IMR-90 (cell line): Measurements from ENCODE around the gene SIAH2. TPM values are rescaled to one million over a fixed set of nuclear protein-coding genes. Genes with fewer than 3 reads are reported as not detected.

Experiments
- ATAC-seq: fragments of 200-7000 bp; cut with Tn5 transposase; 2 replicates; pipeline ENCODE4 v1.9.1; 2020; ENCODE audit warnings: low read depth, mild to moderate bottlenecking, moderate library complexity
- BruUV-seq: library from RNA; stranded (reverse); fragments of 400-500 nt; replicated peaks from 2 replicates; lab custom pipeline; 2021; lab: Mats Ljungman, UMichigan
- CTCF ChIA-PET: fragments of 300-600 bp; formaldehyde crosslinking; extraction: SDS; loops from one replicate; lab custom pipeline; 2021; ENCODE audit warnings: antibody characterized with exemption; lab: Yijun Ruan, JAX
- POLR2A ChIA-PET: fragments of 300-600 bp; sonication (Branson Sonifier 250); formaldehyde crosslinking; loops from one replicate; lab custom pipeline; 2022; ENCODE audit warnings: antibody characterized with exemption; ENCODE audit not compliant: unreplicated experiment; lab: Charles Lee
- DNase-seq: peaks from one replicate; pipeline ENCODE4 v3.0.0; 2013
- H2AFZ ChIP-seq: replicated peaks from 2 replicates; pipeline ENCODE3; 2013; ENCODE audit warnings: low read length, mild to moderate bottlenecking; ENCODE audit not compliant: poor library complexity
- H2AK5ac ChIP-seq: 2 replicates; pipeline ENCODE4 v1.6.1; 2013; ENCODE audit warnings: low read depth, low read length, inconsistent platforms
- H2AK9ac ChIP-seq: replicated peaks from 2 replicates; pipeline ENCODE3; 2013; ENCODE audit warnings: mild to moderate bottlenecking, low read depth, low read length, moderate library complexity; ENCODE audit not compliant: poor library complexity
- H2BK120ac ChIP-seq: 2 replicates; pipeline ENCODE4 v1.6.1; 2013; ENCODE audit warnings: low read depth, low read length, inconsistent platforms
- H2BK15ac ChIP-seq: 3 replicates; pipeline ENCODE4 v1.6.1; 2013; ENCODE audit warnings: low read depth, low read length, inconsistent platforms
- H2BK20ac ChIP-seq: 2 replicates; pipeline ENCODE4 v1.6.1; 2013; ENCODE audit warnings: low read depth, mild to moderate bottlenecking, inconsistent platforms, low read length, moderate library complexity
- H2BK5ac ChIP-seq: 2 replicates; pipeline ENCODE4 v1.6.1; 2013; ENCODE audit warnings: mild to moderate bottlenecking, low read depth, low read length, inconsistent platforms; ENCODE audit not compliant: poor library complexity, severe bottlenecking
- H3K14ac ChIP-seq: replicated peaks from 2 replicates; pipeline ENCODE4 v1.6.1; 2013; ENCODE audit warnings: low read depth, low read length, inconsistent platforms
- H3K18ac ChIP-seq: 2 replicates; pipeline ENCODE4 v1.6.1; 2013; ENCODE audit warnings: low read depth, low read length, control low read depth
- H3K23ac ChIP-seq: 2 replicates; pipeline ENCODE4 v1.6.1; 2013; ENCODE audit warnings: low read depth, low read length, inconsistent platforms
- H3K27ac ChIP-seq: 2 replicates; pipeline ENCODE4 v1.5.1; 2013; ENCODE audit warnings: mild to moderate bottlenecking, control low read depth, low read length; ENCODE audit not compliant: insufficient read depth
- H3K27me3 ChIP-seq: 2 replicates; pipeline ENCODE4 v1.6.1; 2013; ENCODE audit warnings: low read length; ENCODE audit not compliant: control insufficient read depth, insufficient read depth
- H3K36me3 ChIP-seq: 2 replicates; pipeline ENCODE4 v1.6.1; 2013; ENCODE audit warnings: low read length, mixed read lengths; ENCODE audit not compliant: control insufficient read depth, insufficient read depth
- H3K4ac ChIP-seq: 2 replicates; pipeline ENCODE4 v1.6.1; 2013; ENCODE audit warnings: low read depth, low read length, inconsistent platforms
- H3K4me1 ChIP-seq: 2 replicates; pipeline ENCODE4 v1.6.1; 2013; ENCODE audit warnings: low read length, mixed read lengths; ENCODE audit not compliant: control insufficient read depth, insufficient read depth
- H3K4me2 ChIP-seq: 2 replicates; pipeline ENCODE4 v1.6.1; 2013; ENCODE audit warnings: low read depth, mild to moderate bottlenecking, control low read depth, low read length, moderate library complexity
- H3K4me3 ChIP-seq: 2 replicates; pipeline ENCODE4 v1.5.1; 2013; ENCODE audit warnings: low read depth, mild to moderate bottlenecking, control low read depth, low read length, moderate library complexity; ENCODE audit not compliant: insufficient read depth
- H3K56ac ChIP-seq: 2 replicates; pipeline ENCODE4 v1.6.1; 2013; ENCODE audit warnings: low read length, inconsistent platforms; ENCODE audit not compliant: insufficient read depth; ENCODE audit errors: extremely low read depth
- H3K79me1 ChIP-seq, 2 experiments: 2 replicates each; pipeline ENCODE4 v1.6.1; 2013; ENCODE audit warnings: low read length in 2 of 2, inconsistent platforms in 1 of 2, low read depth in 1 of 2
- H3K9ac ChIP-seq: 2 replicates; pipeline ENCODE4 v1.6.1; 2013; ENCODE audit warnings: low read depth, low read length, control low read depth
- H3K9me1 ChIP-seq: 2 replicates; pipeline ENCODE4 v1.6.1; 2013; ENCODE audit warnings: low read length, inconsistent platforms; ENCODE audit not compliant: insufficient read depth
- H3K9me3 ChIP-seq: 2 replicates; pipeline ENCODE4 v1.6.1; 2013; ENCODE audit warnings: low read length; ENCODE audit not compliant: control insufficient read depth, insufficient read depth
- H4K20me1 ChIP-seq: 2 replicates; pipeline ENCODE4 v1.6.1; 2013; ENCODE audit warnings: low read length, inconsistent platforms; ENCODE audit not compliant: insufficient read depth
- H4K5ac ChIP-seq: 2 replicates; pipeline ENCODE4 v1.6.1; 2013; ENCODE audit warnings: mild to moderate bottlenecking, low read depth, low read length, control low read depth
- H4K8ac ChIP-seq, 2 experiments: 2 replicates each; pipeline ENCODE4 v1.6.1; 2013; ENCODE audit warnings: low read depth in 2 of 2, low read length in 2 of 2, control low read depth in 1 of 2, inconsistent platforms in 1 of 2
- H4K91ac ChIP-seq: 2 replicates; pipeline ENCODE4 v1.6.1; 2013; ENCODE audit warnings: low read depth, low read length, inconsistent platforms; ENCODE audit not compliant: insufficient read depth
- BHLHE40 ChIP-seq: fragments of 150-350 bp; IDR thresholded peaks from 2 replicates; pipeline ENCODE4 v1.6.1; 2016; ENCODE audit warnings: mild to moderate bottlenecking, low read depth, low read length
- CEBPB ChIP-seq: IDR thresholded peaks from 2 replicates; pipeline ENCODE4 v1.6.1; 2012; ENCODE audit warnings: low read depth, low read length, improper control_type of control experiment
- CHD1 ChIP-seq: IDR thresholded peaks from 2 replicates; pipeline ENCODE4 v1.6.1; 2012; ENCODE audit warnings: low read depth, low read length, improper control_type of control experiment
- CTCF ChIP-seq: conservative IDR thresholded peaks from 2 replicates; pipeline ENCODE4 v1.5.1; 2012; ENCODE audit warnings: mild to moderate bottlenecking, low read depth, low read length, improper control_type of control experiment
- FOS ChIP-seq: fragments of 150-350 bp; IDR thresholded peaks from 2 replicates; pipeline ENCODE4 v1.6.1; 2016; ENCODE audit warnings: low read depth, low read length
- MAFK ChIP-seq: IDR thresholded peaks from 2 replicates; pipeline ENCODE4 v1.6.1; 2012; ENCODE audit warnings: low read depth, low read length, improper control_type of control experiment
- MAZ ChIP-seq: IDR thresholded peaks from 2 replicates; pipeline ENCODE4 v1.6.1; 2012; ENCODE audit warnings: low read depth, mild to moderate bottlenecking, low read length, improper control_type of control experiment, moderate library complexity, borderline replicate concordance
- MXI1 ChIP-seq: IDR thresholded peaks from 2 replicates; pipeline ENCODE4 v1.6.1; 2012; ENCODE audit warnings: low read depth, mild to moderate bottlenecking, low read length, moderate library complexity, borderline replicate concordance
- NFE2L2 ChIP-seq: fragments of 150-350 bp; IDR thresholded peaks from 2 replicates; pipeline ENCODE4 v1.6.1; 2016; ENCODE audit warnings: low read depth, mild to moderate bottlenecking, low read length
- POLR2A ChIP-seq: IDR thresholded peaks from 2 replicates; pipeline ENCODE4 v1.6.1; 2012; ENCODE audit warnings: mild to moderate bottlenecking, low read depth, low read length
- RAD21 ChIP-seq: IDR thresholded peaks from 2 replicates; pipeline ENCODE4 v1.6.1; 2012; ENCODE audit warnings: low read length, improper control_type of control experiment
- RCOR1 ChIP-seq: IDR thresholded peaks from 2 replicates; pipeline ENCODE4 v1.6.1; 2012; ENCODE audit warnings: mild to moderate bottlenecking, low read length, improper control_type of control experiment; ENCODE audit not compliant: insufficient replicate concordance
- RFX5 ChIP-seq: IDR thresholded peaks from 2 replicates; pipeline ENCODE4 v1.8.0; 2012; ENCODE audit warnings: low read depth, mild to moderate bottlenecking, low read length, moderate library complexity
- SMC3 ChIP-seq: fragments of 150-350 bp; IDR thresholded peaks from 2 replicates; pipeline ENCODE4 v1.6.1; 2016; ENCODE audit warnings: low read depth, mild to moderate bottlenecking, antibody characterized with exemption, low read length, moderate library complexity
- USF2 ChIP-seq: fragments of 150-350 bp; IDR thresholded peaks from 2 replicates; pipeline ENCODE4 v1.6.1; 2017; ENCODE audit warnings: mild to moderate bottlenecking, antibody characterized with exemption, low read length, low read depth
- WGBS, 2 experiments: methylation state at CpG; one replicate each; pipeline versions ENCODE4 v1.1.5 to v1.1.7; 2013; ENCODE audit warnings: missing lambda C conversion rate in 2 of 2; ENCODE audit not compliant: insufficient read length in 1 of 2; ENCODE audit errors: extremely low coverage in 2 of 2; 5-methylcytosine and 5-hydroxymethylcytosine counted together
- dilution Hi-C: fragments of 300-500 bp; cut with HindIII; formaldehyde crosslinking; loops from one replicate; pipeline ENCODE4 v1.14.3; 2018; ENCODE audit warnings: low sequenced_read_pairs; ENCODE audit not compliant: unreplicated experiment
- in situ Hi-C: fragments of 300-500 bp; cut with MboI; formaldehyde crosslinking; loops from 3 replicates; pipeline ENCODE4 v1.14.3; 2019; ENCODE audit warnings: low sequenced_read_pairs, inconsistent platforms, mixed read lengths
- intact Hi-C: fragments of 100-400 bp; cut with micrococcal nuclease; formaldehyde crosslinking; loops from 2 replicates; pipeline ENCODE4 v1.10.0; 2022
- polyA plus RNA-seq, 3 experiments: library from polyadenylated mRNA; depleted of rRNA; stranded (reverse); fragments of >200 nt; gene quantifications; 2 replicates each; pipeline ENCODE4 v1.2.3, GENCODE V29; 2012; ENCODE audit warnings: low replicate concordance in 1 of 3
- total RNA-seq: library from RNA; depleted of rRNA; stranded (reverse); fragments of >200 nt; gene quantifications from 2 replicates; pipeline ENCODE4 v1.2.3, GENCODE V29; 2012
- TF ChIP-seq, protein P1 (sequence below): fragments of 150-350 bp; IDR thresholded peaks from 2 replicates; pipeline ENCODE4 v1.6.1; 2016; ENCODE audit warnings: low read depth, mild to moderate bottlenecking, low read length, moderate library complexity, borderline replicate concordance

Gene SIAH2
- total and polyA plus RNA-seq, 2 of the 4 experiments (the other 2 are of a cell fraction), result 24.7 to 61.8 TPM

DNA sequence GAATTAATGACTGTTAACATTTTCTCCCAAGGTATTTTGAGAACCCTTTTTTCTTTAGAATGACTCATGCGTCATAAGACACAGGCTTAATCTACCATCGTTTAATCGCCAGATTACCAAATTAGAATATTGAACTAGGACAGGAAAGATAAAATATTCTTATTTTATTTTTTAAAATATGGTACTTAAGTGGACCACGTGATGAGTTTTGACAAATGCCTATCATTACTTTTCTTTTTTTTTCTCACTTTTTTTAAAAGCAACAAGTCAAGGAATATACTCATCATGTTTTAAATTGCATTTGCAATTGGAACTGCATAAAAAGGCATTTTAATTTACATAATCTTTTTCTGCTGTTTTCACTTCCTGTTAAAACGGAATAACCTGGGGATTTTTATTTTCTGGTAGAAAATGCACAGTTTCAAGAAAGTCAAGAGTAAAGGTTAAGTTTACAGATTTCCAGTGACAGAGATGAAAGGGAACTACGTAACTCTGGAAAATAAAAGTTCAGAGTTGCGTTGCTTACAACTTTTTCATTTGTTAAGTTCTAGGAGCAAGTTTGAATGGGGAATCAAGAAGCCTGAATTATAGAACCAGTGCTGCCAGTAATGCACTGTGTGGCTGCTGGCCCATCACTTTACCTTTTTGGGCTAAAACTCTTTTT, 23.6 kb downstream of the SIAH2 start:
- H3K27ac ChIP-seq, result no peak overlapping the region
- TF ChIP-seq BHLHE40 (no peak), NFE2L2 (no peak), RAD21 (no peak), SMC3 (no peak), MAFK (no peak), CTCF (no peak), RFX5 (no peak), USF2 (no peak), MXI1 (no peak), POLR2A (no peak), RCOR1 (no peak), CEBPB (no peak), CHD1 (no peak), FOS (no peak), MAZ (no peak)
- TF ChIP-seq, protein P1, sequence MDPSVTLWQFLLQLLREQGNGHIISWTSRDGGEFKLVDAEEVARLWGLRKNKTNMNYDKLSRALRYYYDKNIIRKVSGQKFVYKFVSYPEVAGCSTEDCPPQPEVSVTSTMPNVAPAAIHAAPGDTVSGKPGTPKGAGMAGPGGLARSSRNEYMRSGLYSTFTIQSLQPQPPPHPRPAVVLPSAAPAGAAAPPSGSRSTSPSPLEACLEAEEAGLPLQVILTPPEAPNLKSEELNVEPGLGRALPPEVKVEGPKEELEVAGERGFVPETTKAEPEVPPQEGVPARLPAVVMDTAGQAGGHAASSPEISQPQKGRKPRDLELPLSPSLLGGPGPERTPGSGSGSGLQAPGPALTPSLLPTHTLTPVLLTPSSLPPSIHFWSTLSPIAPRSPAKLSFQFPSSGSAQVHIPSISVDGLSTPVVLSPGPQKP, result no peak
- no peak overlapping the region for H4K5ac ChIP-seq
- DNase-seq (no peak), ATAC-seq (no peak)
- ChIA-PET CTCF (no interaction called here), POLR2A (no interaction called here)
- no peak overlapping the region for H3K14ac ChIP-seq
- no peak overlapping the region for H3K56ac ChIP-seq
- H3K4me3 ChIP-seq, result no peak overlapping the region
- 90% methylated on average over 2 of the region's 7 CpGs; no CpG with 5 or more reads in 1 of the 2 experiments for WGBS, 2 experiments
- no peak overlapping the region for H3K23ac ChIP-seq
- no peak overlapping the region for H3K4me2 ChIP-seq
- BruUV-seq, result no TSS peak
- H3K9me3 ChIP-seq, result no peaks in the 10 kb centered on the region
- peaks cover 18% of the 10 kb centered on the region for H3K36me3 ChIP-seq
- no peak overlapping the region for H3K18ac ChIP-seq
- no peak overlapping the region for H2AFZ ChIP-seq
- H2BK15ac ChIP-seq, result no peak overlapping the region
- peaks cover 18% of the 10 kb centered on the region for H3K9me1 ChIP-seq
- no peak overlapping the region for H3K9ac ChIP-seq
- H4K8ac ChIP-seq, result no peak overlapping the region
- intact Hi-C loops, result no loop called here
- H2BK20ac ChIP-seq, result no peak overlapping the region
- no peak overlapping the region for H2BK5ac ChIP-seq
- dilution Hi-C loops, result no loop called here
- no peak overlapping the region for H4K91ac ChIP-seq
- H3K4me1 ChIP-seq, result peaks cover 6% of the 10 kb centered on the region
- H2AK5ac ChIP-seq, result no peak overlapping the region
- no peak overlapping the region for H2BK120ac ChIP-seq
- H3K4ac ChIP-seq, result no peak overlapping the region
- peaks cover 31 to 58% of the 10 kb centered on the region in 2 experiments for H3K79me1 ChIP-seq
- H2AK9ac ChIP-seq, result no peak overlapping the region
- in situ Hi-C loops, result no loop called here
- peaks cover 40% of the 10 kb centered on the region; the same call in 1 of the 2 replicates for H4K20me1 ChIP-seq
- no peaks in the 10 kb centered on the region for H3K27me3 ChIP-seq
